HCT116 (cell line): Measurements from ENCODE around the gene SEC14L3.

ENCODE experiments used
- CTCF ChIP-seq, 3 experiments: fragments of 200-600 bp in 1 of 3; sonication (generic) in 1 of 3; IDR thresholded peaks in 2 of 3; conservative IDR thresholded peaks in 1 of 3; 2 replicates each; pipeline ENCODE4 v1.5.1; 2012 to 2017; ENCODE audit warnings: low read depth in 2 of 3, low read length in 2 of 3, antibody characterized with exemption in 1 of 3, borderline replicate concordance in 1 of 3, control low read depth in 1 of 3, mild to moderate bottlenecking in 1 of 3, mixed read lengths in 1 of 3, mixed run types in 1 of 3, moderate library complexity in 1 of 3; ENCODE audit not compliant: insufficient read depth in 1 of 3
- EZH2 ChIP-seq: fragments of 200-600 bp; sonication (generic); IDR thresholded peaks from 2 replicates; pipeline ENCODE4 v1.6.1; 2017; ENCODE audit warnings: antibody characterized with exemption, mixed run types
- POLR2AphosphoS5 ChIP-seq: IDR thresholded peaks from 2 replicates; pipeline ENCODE4 v1.6.1; 2011; ENCODE audit warnings: mild to moderate bottlenecking, low read depth, low read length, moderate library complexity
- REST ChIP-seq: IDR thresholded peaks from 2 replicates; pipeline ENCODE4 v1.6.1; 2012; ENCODE audit warnings: low read depth
- SIN3A ChIP-seq: IDR thresholded peaks from 2 replicates; pipeline ENCODE4 v1.6.1; 2012; ENCODE audit warnings: low read depth
- YY1 ChIP-seq: IDR thresholded peaks from 2 replicates; pipeline ENCODE4 v1.6.1; 2011; ENCODE audit warnings: low read length, low read depth, moderate library complexity, mild to moderate bottlenecking; ENCODE audit not compliant: insufficient replicate concordance; ENCODE audit errors: extremely low read depth
- ZNF274 ChIP-seq: fragments of 200-500 bp; sonication (Bioruptor generic); IDR thresholded peaks from 2 replicates; pipeline ENCODE4 v1.6.1; 2014; ENCODE audit warnings: mild to moderate bottlenecking, low read depth, low read length, inconsistent platforms

GRCh38 chr22:30416403-30416802 lies 55.4 kb downstream of the SEC14L3 start:
- no peak for TF ChIP-seq POLR2AphosphoS5
- TF ChIP-seq CTCF (IDR thresholded peaks at IDR 0.05 in 2 of 3, conservative IDR thresholded peaks at IDR 0.05 in 1 of 3; ENCODE audit: borderline replicate concordance in 1 of 3, insufficient read depth in 1 of 3, low read depth in 2 of 3, low read length in 2 of 3): no peak
- no peak for TF ChIP-seq REST
- no peak for TF ChIP-seq YY1
- no peak for TF ChIP-seq SIN3A
- TF ChIP-seq EZH2: no peak
- TF ChIP-seq ZNF274: no peak
